HG02885 (cell line): ENCODE measurements around the gene KRT76.

Source experiments
- ATAC-seq: cut with Tn5 transposase; IDR thresholded peaks from one replicate; pipeline ENCODE4 v1.9.1; 2021; ENCODE audit warnings: mild to moderate bottlenecking; ENCODE audit not compliant: unreplicated experiment, poor library complexity

The KRT76 gene

DNA sequence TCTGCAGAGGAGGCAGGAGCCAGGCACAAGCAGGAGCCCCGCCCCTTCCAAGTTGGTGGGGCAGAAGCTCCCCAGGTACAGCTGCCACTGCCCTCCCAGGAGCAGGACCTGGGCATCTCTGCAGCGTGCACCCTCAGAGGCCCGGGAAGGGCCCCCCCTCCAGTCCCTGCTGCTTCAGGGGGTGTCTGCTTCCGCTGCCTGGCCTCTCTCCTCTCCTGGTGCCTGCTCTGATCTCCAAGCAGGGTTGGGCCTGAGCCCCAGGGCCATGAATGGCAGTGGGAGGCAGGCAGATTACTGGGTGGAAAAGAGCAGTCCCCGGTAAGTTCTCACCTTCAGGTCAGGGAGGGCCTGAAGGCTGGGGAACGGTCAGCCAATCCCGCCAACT, 35.0 kb downstream of the KRT76 start:
- ATAC-seq: no peak

DNA sequence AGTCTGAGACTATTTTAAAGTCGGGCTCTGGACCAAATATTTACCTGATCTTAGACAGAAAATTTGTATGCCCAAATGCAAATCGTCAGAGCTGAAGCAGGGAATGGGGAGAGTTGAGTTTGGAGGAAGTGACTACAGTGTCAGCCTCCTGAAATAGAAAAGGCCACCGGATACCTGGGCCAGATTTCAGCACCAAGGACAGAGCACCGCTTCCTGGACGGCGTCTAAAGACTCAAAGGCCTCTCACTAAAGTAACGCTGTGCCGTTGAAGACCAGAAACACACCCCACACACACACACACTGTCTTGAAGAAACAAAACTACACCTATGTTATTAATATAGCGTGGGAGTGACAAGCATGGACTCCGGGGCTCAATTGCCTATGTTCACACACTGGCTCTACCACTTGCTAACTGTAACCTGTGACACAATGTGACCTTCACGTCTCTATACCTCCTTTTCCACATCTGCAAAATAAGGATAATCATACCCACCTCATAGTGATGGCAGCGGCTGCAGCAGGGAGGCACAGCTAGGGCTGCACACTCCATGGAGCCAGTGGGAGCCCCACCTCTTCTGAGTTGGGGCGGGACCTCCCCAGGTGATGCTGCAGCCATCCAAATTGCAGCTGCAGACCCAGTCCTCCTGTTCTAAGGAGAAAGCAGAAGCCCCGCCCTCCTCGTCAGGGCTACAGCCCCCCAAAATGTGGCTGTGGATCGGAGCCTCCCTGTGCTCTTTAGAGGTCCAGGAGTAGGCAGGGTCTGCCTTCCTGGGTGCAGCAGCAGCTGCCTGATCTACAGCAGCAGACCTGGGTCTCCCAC, 35.6 kb downstream of the KRT76 start:
- no peak for ATAC-seq

DNA sequence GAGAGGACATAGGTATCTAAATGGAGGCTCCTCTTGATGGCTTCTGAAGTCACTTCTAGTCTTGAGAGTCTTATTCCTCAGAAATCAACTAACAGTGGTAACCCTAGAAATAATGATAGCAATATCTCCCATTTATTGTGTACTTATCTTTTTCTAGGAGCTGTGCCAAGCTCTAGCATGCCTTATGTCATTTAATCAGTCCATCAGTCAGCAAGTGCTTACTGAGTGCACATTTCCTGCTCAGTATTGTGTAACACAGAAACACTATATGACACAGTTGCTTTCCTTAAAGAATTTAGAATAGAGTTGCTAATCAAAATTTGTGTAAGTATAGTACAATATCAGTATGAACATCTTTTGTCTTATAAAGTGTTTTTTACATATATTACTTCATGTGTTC, 36.6 kb downstream of the KRT76 start:
- no peak for ATAC-seq

DNA sequence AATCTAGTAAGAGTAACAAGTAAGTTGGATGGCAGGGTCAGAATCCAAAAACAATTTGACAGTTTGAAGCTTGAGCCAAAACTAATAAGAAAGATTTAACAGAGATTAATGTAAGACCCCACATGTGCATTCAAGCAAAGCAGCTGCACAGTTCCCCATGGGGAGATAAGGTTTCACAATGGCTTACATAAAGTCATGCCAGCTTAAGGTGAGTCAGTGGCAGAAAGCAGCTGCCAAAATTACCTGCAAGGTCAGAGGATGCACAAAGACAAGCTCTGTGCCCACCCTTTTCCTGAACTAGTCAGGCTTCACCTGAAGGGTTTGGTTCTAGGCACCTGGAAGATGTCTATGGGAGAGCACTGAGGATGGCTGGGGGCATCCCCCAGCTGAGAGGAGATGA, 37.2 kb downstream of the KRT76 start:
- ATAC-seq: no peak

DNA sequence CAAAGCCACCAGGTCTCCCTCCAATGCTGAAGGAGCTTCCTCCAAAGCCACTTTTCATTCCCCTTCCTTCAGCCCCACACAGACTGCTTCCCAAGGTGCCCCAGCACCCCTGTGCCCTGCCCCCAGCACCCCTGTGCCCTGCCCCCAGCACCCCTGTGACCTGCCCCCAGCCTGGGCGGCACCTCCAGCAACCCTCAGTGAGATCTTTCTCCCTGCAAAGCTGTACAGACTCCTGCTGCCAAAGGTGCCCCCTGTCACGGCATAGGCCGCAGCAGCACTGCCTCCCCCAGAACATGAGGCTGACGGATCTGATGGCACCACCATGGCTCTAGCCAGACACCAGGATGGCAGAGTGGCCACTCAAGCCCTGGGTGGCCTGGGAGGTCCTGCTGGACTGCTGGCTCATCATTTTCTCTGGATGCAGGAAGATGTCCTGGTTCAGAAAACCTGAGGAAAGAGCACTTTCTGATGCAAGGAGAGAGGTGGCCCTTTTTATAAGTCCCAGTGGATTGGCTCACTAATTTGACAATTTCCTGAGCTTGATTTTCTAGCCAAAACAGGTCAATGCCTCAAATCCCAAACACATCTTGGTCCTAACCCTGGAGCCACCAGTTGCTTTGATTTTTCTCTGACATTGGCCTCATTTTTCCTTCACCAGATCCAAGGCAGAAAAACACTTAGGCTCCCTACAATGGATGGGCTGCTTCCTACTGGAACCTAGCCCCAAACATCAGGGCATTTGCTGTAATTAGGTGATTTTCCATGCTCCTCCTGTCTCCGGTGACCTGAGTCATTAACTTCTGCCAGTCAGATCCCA, 41.1 kb downstream of the KRT76 start:
- no peak for ATAC-seq

DNA sequence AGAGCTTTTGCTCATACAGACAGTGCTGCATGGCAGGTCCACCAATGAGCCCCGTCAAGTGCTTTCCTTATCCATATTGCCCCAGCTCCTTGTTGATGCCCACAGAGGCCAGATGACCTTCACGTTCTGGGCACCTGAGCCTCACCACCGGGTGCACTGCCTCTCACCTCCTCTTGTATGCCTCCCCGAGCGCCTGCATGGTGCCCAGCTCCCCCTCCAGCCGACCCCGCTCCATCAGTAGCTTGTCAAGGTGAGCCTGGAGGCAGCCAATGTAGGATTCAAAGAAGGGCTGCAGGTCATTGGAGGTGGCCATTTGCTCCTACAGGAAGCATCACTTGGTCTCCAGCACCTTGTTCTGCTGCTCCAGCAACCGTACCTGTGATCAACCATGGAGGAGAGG, 42.0 kb downstream of the KRT76 start:
- ATAC-seq: no peak

DNA sequence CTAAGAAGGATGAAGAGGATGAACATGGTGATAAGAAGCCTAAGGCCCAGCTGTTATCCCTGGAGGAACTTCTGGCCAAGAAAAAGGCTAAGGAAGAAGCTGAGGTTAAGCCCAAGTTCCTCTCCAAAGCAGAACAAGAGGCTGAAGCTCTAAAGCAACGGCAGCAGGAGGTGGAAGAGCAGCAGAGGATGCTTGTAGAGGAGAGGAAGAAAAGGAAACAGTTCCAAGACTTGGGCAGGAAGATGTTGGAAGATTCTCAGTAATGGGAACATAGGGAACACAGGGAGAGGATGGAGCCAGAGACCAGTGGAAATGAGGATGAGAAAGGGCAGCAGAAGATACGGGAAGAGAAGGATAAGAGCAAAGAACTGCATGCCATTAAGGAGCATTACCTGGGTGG, 46.4 kb downstream of the KRT76 start:
- no peak for ATAC-seq

DNA sequence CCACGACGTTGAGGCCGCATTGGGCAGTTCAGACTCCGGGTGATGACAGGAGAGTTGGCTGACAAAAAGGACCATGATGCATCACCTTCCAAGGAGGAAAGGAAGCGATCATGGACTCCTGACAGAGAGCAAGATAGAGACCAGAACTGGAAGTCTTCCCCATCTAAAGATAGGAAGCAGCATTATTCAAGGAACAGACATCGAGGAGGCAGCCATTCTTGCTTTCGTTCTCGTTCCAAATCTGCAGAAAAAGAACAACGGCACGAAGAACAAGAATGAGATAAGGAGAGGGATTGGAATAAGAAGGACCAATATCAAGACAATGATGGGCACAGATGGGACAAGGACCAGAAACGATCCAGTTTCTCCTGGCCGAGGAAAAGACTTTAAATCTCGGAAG, 46.8 kb downstream of the KRT76 start:
- no peak for ATAC-seq

DNA sequence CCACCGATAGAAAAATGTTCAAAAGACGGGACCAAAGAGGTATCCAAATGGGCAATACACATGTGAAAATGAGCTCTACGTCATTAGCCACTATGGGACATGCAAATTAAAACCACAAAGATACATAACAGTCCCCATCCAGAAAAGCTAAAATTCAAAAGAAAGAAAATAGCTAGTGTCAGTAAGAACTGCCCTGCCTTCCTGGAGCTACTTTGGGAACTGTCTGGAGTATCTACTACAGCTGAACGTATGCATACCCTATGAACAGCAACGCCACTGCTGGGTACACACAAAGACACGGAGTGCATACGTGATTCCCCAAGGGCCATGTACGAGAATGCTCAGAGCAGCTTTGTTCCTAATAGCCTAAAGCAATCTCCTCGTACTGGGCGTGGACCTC, 48.0 kb downstream of the KRT76 start:
- no peak for ATAC-seq

DNA sequence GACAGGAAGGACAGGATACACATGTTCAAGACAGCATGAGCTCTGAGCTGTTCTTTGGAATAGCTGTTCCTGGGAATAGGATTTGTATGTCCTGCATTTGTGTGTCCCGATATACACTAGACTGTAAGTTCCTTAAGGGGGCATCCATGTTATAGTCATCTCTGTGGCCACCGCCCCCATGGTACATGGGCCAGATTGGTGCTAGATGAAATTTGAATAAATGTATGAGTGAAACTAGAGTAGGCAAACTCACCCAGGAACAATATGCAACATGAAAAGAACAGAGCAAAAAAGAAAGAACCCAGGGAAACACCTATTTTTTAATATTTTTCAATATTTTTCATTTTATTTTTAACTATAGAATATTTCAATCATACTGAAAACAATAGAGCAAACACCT, 48.8 kb downstream of the KRT76 start:
- ATAC-seq: no peak

DNA sequence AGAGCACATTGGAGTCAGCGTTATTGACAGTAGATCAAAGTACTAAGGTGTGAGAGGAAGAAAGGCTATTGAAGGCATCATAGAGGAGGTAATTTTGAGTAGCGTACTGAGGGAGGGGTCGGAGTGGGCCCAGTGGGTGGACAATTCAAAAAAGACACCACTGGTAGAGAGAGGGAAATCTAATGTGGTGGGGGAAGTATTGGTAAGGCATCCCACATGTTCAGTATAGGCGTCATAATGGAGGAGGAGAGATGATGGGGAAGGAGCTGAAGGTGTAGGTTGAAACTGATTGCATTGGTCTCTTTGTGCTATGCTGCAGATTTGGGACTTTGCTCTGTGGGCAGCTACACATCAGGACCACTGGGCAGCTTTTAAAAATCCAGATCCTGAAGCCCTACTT, 50.1 kb downstream of the KRT76 start:
- no peak for ATAC-seq

DNA sequence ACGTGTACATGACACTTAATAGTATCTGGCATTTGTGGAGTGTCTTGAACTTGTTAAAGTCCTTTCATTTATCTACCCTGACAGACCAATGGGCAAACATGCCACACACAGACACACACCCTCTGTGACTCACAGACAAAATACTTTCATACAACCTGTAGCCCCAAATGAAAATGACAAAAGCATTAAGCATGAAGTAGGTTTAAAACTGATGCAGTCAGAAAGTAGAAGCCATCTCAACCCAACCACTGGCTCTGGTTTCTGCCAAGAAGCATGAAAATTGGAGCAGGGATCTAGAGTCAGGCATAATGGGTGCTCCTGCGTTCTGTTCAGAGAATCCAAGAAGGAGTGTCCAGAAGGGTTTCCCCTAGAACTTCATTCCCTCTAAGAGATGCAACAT, 50.7 kb downstream of the KRT76 start:
- ATAC-seq: no peak

DNA sequence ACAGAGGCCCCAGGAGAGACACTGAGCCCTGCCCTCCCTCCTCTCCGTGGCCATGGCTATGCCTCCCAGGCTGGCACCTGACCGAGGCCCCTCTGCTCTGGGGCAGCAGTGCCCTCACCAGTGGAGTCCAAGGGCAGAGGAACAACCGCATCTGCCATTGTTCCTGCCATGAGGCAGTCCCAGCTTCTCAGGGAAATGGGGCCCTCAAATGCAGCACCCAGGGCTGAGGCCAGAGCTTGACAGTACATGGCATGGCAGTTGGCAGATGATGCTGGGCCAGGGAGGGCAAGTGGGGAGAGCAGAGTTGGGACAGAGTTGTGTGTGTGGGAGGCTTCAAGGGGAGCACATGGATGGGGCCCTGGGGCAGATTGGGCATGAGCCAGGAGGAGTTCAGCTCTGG, 52.8 kb downstream of the KRT76 start:
- ATAC-seq: no peak

DNA sequence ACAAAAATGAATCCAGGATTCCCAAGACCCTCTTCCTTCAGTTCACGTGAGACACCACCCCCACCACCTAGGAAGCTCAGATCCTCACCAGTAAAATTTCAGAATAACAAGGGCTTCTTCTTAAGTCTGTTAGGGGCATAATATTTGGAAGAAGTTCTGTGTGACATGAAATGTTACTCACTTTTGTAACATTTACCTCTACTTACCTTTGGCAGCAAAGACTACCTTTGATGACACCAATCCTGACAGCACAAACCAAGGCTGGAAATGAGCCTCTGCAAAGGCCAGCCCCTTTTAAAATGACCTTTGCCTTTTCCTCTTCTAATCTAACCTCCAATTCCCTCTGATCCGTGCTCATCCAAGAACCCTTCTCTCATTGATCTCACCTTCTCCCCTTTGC, 54.5 kb downstream of the KRT76 start:
- no peak for ATAC-seq

DNA sequence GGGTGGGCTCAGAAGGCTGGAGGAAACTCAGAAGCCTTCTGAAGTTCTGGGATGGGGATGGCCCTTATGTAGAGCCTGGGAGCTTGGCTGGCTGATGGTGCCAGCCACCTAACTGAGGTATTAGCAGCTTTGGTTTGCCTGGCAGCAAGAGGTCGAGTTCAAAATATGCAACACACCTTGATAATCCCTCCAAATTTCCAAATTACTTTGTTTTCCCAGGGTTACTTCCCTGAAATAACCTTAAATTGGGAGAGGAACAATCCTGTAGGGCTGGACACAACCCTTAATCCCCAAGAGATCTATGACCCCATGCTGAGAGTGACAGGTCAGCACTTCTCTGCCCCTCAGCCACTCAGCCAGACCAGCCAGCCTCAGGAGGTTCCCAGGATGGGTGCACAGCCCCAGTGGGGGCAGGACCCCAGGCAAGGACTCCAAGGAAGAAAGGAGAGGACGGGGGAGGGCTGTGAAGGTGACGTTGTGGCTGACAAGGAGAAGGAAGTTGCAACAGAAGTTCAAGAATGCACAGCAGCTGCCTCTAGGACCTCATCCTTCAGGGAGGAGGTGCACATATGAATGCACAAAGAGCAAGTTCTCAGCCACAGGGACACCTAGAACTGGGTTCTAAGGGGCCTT, 55.2 kb downstream of the KRT76 start:
- no peak for ATAC-seq

DNA sequence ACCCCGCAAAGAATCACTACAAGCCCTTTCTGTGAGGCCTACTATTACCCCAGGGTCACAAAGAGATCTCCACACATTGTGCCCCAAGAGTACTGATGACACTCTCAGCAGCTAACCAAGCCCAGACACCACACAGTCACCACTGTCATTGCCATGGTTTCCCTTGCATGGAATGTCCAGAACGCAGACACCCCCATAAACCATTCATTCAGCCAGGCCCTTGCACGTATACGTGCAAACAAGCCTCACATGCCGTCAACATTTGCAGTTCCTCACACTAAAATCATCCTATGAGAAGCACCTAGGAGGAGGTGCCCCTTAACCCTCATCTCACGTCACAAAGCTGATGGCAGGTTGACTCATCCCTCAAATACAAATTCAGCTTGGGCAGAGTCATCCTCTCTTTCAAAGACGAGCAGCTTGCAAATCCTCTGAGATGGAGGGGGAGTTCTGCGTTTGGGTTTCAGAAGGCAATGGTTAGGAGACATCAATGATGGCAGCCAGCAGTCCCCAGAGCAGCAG, 56.7 kb downstream of the KRT76 start:
- ATAC-seq: no peak
